Parathyroid adenoma (tissue), 2 donors: Measurements from ENCODE around the gene PRELID3B.

ENCODE experiments used
- H2AFZ ChIP-seq: fragments of 300-600 bp; sonication (generic); one replicate; pipeline ENCODE4 v1.7.0; 2017; ENCODE audit warnings: antibody characterized with exemption, mild to moderate bottlenecking
- H3K27ac ChIP-seq: fragments of 300-600 bp; sonication (generic); one replicate; pipeline ENCODE4 v1.7.0; 2017
- H3K27me3 ChIP-seq: fragments of 300-600 bp; sonication (generic); one replicate; pipeline ENCODE4 v1.7.0; 2017; ENCODE audit warnings: low read length; ENCODE audit not compliant: control insufficient read depth, insufficient read depth
- H3K36me3 ChIP-seq: fragments of 300-600 bp; sonication (generic); one replicate; pipeline ENCODE4 v1.7.0; 2017; ENCODE audit warnings: low read length; ENCODE audit not compliant: control insufficient read depth, insufficient read depth
- H3K4me1 ChIP-seq: fragments of 300-600 bp; sonication (generic); one replicate; pipeline ENCODE4 v1.7.0; 2017; ENCODE audit warnings: control low read depth
- H3K4me2 ChIP-seq: fragments of 300-600 bp; sonication (generic); one replicate; pipeline ENCODE4 v1.7.0; 2017; ENCODE audit warnings: low read length
- H3K4me3 ChIP-seq: fragments of 300-600 bp; sonication (generic); one replicate; pipeline ENCODE4 v1.7.0; 2017; ENCODE audit warnings: low read depth, low read length
- H3K79me2 ChIP-seq: fragments of 300-600 bp; sonication (generic); one replicate; pipeline ENCODE4 v1.7.0; 2017; ENCODE audit warnings: control low read depth
- H3K9ac ChIP-seq: fragments of 300-600 bp; sonication (generic); one replicate; pipeline ENCODE4 v1.7.0; 2017; ENCODE audit warnings: mild to moderate bottlenecking
- H3K9me3 ChIP-seq: fragments of 300-600 bp; sonication (generic); one replicate; pipeline ENCODE4 v1.7.0; 2017; ENCODE audit warnings: low read length; ENCODE audit not compliant: control insufficient read depth
- CTCF ChIP-seq: fragments of 300-600 bp; sonication (generic); IDR thresholded peaks from one replicate; pipeline ENCODE4 v1.7.0; 2017; ENCODE audit warnings: antibody characterized with exemption, mild to moderate bottlenecking
- donor health status: primary hyperparathyroidism.

PRELID3B gene

GRCh38 chr20:59003836-59004492, 38.6 kb downstream of the PRELID3B start:
- Histone ChIP-seq H3K4me2 (no peak overlapping the region), H3K36me3 (no peaks in the 10 kb centered on the region), H3K27me3 (no peaks in the 10 kb centered on the region), H3K4me3 (no peak overlapping the region), H3K4me1 (peaks cover 17% of the 10 kb centered on the region), H3K79me2 (peaks cover 12% of the 10 kb centered on the region), H3K27ac (no peak overlapping the region), H2AFZ (no peak overlapping the region), H3K9me3 (no peaks in the 10 kb centered on the region), H3K9ac (no peak overlapping the region)
- TF ChIP-seq CTCF = no peak

- no peak for TF ChIP-seq CTCF
- Histone ChIP-seq H3K4me2 (no peak overlapping the region), H3K27me3 (no peaks in the 10 kb centered on the region), H3K36me3 (no peaks in the 10 kb centered on the region), H3K27ac (no peak overlapping the region), H3K4me1 (peaks cover 17% of the 10 kb centered on the region), H3K79me2 (peaks cover 12% of the 10 kb centered on the region), H3K4me3 (no peak overlapping the region), H3K9me3 (no peaks in the 10 kb centered on the region), H3K9ac (no peak overlapping the region), H2AFZ (no peak overlapping the region)
These were observed 39.6 kb downstream of the PRELID3B start for GRCh38 chr20:59002874-59003399.

- no peak overlapping the region for H3K4me3 ChIP-seq
- H2AFZ ChIP-seq = no peak overlapping the region
- peaks cover 15% of the 10 kb centered on the region for H3K4me1 ChIP-seq
- H3K27me3 ChIP-seq = no peaks in the 10 kb centered on the region
- H3K79me2 ChIP-seq = peaks cover 12% of the 10 kb centered on the region
- no peaks in the 10 kb centered on the region for H3K36me3 ChIP-seq
- H3K9me3 ChIP-seq = no peaks in the 10 kb centered on the region
- TF ChIP-seq CTCF = no peak
- H3K9ac ChIP-seq = no peak overlapping the region
- H3K27ac ChIP-seq = no peak overlapping the region
- no peak overlapping the region for H3K4me2 ChIP-seq
These were observed 40.2 kb downstream of the PRELID3B start for GRCh38 chr20:59002388-59002787.

GRCh38 chr20:59001449-59002171, 41.0 kb downstream of the PRELID3B start:
- H3K4me1 ChIP-seq = peaks cover 15% of the 10 kb centered on the region
- H3K9ac ChIP-seq = no peak overlapping the region
- no peaks in the 10 kb centered on the region for H3K9me3 ChIP-seq
- H3K4me2 ChIP-seq = no peak overlapping the region
- H3K27me3 ChIP-seq = no peaks in the 10 kb centered on the region
- H3K4me3 ChIP-seq = no peak overlapping the region
- no peaks in the 10 kb centered on the region for H3K36me3 ChIP-seq
- H3K79me2 ChIP-seq = peaks cover 12% of the 10 kb centered on the region
- no peak overlapping the region for H3K27ac ChIP-seq
- no peak for TF ChIP-seq CTCF
- no peak overlapping the region for H2AFZ ChIP-seq
